ENCODE results near the gene AGFG2.

AGFG2 gene

DNA sequence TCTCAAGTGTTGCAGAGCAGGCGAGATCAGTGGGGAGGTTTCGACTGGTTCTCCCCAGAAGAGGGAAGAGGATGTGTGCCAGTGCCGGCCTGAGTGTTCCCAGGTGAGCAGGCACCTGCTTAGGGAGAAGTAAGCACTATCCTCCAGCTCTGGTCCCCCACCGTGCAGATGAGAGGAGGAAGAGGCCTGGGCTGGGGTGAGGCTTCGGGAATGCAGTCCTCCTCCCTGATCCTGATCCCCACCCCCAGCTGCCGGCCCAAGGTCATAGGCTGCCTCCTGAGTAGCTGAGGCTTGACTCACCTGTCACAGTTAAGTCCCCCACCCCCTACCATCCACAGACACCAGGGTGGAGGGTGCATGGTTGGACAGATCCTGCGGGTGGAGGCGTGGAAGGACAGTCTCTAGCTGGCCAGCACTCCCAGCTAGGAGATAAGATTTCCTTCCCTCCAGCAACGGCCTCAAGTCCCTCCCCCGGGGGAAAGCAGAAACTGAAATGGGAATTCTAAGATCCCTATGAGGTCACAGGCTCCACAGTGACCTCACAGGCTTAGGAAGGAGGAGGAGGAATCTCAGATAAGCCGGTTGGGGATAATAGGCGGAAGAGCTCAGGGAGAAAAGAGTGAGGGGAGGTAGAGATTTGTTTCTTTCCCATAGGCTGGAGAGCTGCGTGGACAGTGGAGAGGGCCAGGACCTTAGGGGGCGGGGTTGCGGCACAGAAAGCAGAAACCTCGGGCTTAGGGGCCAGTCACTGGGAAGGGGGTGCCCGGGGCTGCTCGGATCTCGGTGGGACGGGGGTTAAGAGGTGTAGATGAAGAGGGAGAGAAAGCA, 45.9 kb downstream of the AGFG2 start:
- TF ChIP-seq, protein P1, sequence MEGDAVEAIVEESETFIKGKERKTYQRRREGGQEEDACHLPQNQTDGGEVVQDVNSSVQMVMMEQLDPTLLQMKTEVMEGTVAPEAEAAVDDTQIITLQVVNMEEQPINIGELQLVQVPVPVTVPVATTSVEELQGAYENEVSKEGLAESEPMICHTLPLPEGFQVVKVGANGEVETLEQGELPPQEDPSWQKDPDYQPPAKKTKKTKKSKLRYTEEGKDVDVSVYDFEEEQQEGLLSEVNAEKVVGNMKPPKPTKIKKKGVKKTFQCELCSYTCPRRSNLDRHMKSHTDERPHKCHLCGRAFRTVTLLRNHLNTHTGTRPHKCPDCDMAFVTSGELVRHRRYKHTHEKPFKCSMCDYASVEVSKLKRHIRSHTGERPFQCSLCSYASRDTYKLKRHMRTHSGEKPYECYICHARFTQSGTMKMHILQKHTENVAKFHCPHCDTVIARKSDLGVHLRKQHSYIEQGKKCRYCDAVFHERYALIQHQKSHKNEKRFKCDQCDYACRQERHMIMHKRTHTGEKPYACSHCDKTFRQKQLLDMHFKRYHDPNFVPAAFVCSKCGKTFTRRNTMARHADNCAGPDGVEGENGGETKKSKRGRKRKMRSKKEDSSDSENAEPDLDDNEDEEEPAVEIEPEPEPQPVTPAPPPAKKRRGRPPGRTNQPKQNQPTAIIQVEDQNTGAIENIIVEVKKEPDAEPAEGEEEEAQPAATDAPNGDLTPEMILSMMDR (IDR thresholded peaks at IDR 0.05), result no peak
- no peaks in the 10 kb centered on the region for H3K9me3 ChIP-seq
- peaks cover 30 to 50% of the 10 kb centered on the region in 2 experiments for H3K4me1 ChIP-seq (ENCODE audit: control insufficient read depth in 1 of 2, insufficient read depth in 1 of 2, low read depth in 1 of 2, low read length in 1 of 2)
- peak overlapping the region; percentile 95 for H3K27ac ChIP-seq
- peaks cover 27% of the 10 kb centered on the region for H3K36me3 ChIP-seq
- peaks cover 10% of the 10 kb centered on the region for H3K27me3 ChIP-seq
- peak overlapping the region; percentile 85 to 87 for H3K4me3 ChIP-seq (ENCODE audit: low read depth in 1 of 2, low read length in 1 of 2)

DNA sequence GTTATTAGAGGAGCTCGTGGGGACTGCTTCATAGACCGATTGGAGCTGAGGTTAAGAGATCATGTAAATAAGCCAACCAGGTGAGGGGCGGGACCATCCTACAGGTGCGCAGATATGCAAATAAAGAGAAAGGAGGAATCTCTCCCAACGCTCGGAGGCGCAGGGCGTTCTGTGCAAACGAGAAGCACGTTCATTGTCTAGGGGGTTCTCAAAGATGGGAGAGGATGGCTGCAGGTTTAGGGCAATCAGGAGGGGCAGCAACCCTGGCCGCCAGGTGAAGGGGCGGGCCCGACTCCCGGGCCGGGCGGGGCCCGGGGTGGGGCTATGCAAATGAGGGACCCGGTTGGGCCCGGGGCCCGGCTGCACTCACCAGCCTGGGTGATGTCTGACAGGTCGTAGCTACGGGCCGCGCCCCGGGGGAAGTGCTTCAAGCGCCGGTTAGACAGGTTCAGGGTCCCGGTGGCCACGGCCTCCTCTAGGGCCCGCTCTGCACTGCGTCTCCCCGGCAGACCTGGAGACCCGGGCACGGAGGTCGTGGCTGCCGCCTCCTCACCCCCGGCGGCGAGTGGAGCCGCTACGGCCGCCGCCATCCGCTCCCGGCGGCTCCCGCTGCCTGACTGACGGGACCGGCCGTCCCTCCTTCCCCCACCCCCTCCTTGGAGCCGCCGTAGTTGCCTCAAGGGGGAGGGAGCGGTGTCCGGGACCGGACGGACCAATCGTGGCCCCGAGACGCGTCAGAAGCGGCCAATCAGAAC, 46.7 kb downstream of the AGFG2 start, which contains the start of gene LRCH4:
Gene LRCH4, minus strand, starts transcription at position 619 of the 755 bp plus-strand sequence. Its CDS starts 29 bp downstream, at position 590.
- H3K27me3 ChIP-seq, result peaks cover 18% of the 10 kb centered on the region
- TF ChIP-seq, protein P1 (IDR thresholded peaks at IDR 0.05), result peak; percentile 3
- H3K4me3 ChIP-seq (ENCODE audit: low read depth in 1 of 2, low read length in 1 of 2), result peak within 1 kb of the TSS; percentile 85 to 87
- H3K27ac ChIP-seq, result peak within 1 kb of the TSS; percentile 95
- peaks cover 30 to 49% of the 10 kb centered on the region in 2 experiments for H3K4me1 ChIP-seq (ENCODE audit: control insufficient read depth in 1 of 2, insufficient read depth in 1 of 2, low read depth in 1 of 2, low read length in 1 of 2)
- peaks cover 19% of the 10 kb centered on the region for H3K36me3 ChIP-seq
- no peaks in the 10 kb centered on the region for H3K9me3 ChIP-seq

DNA sequence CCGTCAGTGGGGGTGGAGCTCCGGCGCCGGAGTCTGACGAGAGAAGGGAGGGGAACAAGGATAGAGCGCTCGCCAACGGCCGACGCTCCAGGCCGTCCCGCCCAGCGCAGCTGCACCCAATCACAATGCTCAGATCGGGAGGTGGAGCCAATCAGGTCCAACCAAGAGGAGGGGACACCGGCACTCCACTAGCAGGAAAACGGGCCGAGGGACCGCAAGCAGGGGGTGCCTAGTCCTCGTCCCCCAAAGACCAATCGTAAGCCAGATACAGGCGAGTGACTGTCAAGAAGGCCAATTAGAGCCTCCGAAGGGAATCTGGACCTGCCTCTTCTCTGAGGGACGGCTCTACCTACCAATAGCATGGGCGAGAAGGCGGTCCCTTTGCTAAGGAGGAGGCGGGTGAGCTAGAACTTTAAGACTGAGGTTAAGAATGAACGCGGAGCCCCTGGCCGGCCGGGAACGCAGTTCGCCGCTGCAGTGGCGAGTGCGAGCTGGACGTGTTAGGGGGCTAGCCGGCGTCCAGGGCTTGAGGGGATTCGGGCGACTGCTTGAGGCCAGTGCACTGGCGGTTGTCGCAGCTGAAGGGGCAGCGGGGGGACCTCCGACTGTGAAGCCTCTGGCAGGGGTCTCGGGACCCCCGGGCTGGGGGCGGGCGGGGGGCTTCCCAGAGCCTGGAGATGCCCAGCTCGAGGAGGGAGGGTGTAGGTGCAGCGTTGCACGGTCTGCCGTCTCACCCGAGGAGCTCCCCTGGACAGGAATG, 47.4 kb downstream of the AGFG2 start, which contains the start of gene FBXO24:
Gene FBXO24, plus strand, starts transcription at position 63 of the 760 bp plus-strand sequence. Its CDS starts 298 bp downstream, at position 361.
- Histone ChIP-seq H3K9me3 (no peaks in the 10 kb centered on the region), H3K4me1 (ENCODE audit: control insufficient read depth in 1 of 2, insufficient read depth in 1 of 2, low read depth in 1 of 2, low read length in 1 of 2) (peaks cover 30 to 47% of the 10 kb centered on the region in 2 experiments), H3K27me3 (peaks cover 25% of the 10 kb centered on the region), H3K36me3 (peaks cover 12% of the 10 kb centered on the region), H3K4me3 (ENCODE audit: low read depth in 1 of 2, low read length in 1 of 2) (peak within 1 kb of the TSS; percentile 85 to 87), H3K27ac (peak within 1 kb of the TSS; percentile 95)
- TF ChIP-seq, protein P1 (IDR thresholded peaks at IDR 0.05), result no peak

DNA sequence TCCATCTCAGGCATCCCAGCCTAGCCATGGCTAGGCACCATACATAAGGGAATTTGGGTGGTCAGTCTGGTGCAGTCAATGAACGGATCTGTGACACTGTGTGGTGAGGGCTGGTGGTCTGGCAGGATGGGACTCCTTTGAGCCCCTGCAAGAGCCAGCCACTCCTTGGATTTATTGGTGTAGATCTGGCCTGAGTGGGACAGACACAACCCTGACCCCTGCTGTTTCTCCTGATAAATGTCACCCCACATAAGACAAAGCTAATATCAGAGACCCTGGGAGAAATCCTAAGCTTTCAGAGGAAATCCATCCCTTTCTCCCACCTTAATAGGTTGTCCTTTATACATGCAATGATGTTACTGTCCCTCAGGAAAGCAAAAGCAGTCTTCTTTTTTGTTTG, 49.4 kb downstream of the AGFG2 start:
- Histone ChIP-seq H3K4me1 (ENCODE audit: control insufficient read depth in 1 of 2, insufficient read depth in 1 of 2, low read depth in 1 of 2, low read length in 1 of 2) (peaks cover 14 to 29% of the 10 kb centered on the region in 2 experiments), H3K9me3 (no peaks in the 10 kb centered on the region)
- TF ChIP-seq, protein P1 (IDR thresholded peaks at IDR 0.05), result peak; percentile 28

DNA sequence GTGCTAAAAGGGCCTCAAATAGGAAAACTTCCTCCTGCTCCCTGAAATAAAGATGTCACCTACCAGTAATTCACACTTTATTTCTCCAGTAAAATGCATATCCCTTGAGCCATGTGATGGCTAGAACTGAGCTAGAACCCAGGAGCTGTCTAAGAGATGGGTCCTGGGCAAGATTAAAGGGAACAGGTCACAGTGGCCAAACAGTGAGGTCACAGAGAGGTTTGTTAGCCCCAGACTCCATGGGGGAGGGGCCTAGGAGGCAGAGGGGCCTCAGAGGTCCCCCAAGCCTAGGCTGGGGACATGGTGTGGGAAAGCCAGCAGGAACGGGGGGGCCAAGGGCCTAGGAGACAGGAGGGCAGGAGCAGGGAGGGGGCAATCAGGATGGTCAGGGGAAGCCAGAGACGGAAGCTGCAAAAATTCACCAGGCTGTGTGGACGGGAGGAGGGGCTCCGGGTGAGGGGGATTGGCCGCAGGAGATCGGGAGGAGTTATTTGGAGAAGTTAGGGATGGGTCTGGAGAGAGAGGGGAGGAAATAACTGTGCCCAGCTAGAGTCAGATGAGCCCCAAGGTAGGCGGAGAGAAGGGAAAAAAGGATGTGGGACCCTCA, 50.4 kb downstream of the AGFG2 start:
- Histone ChIP-seq H3K27me3 (peaks cover 30% of the 10 kb centered on the region), H3K36me3 (no peaks in the 10 kb centered on the region), H3K4me1 (ENCODE audit: control insufficient read depth in 1 of 2, insufficient read depth in 1 of 2, low read depth in 1 of 2, low read length in 1 of 2) (peaks cover 10 to 22% of the 10 kb centered on the region in 2 experiments), H3K9me3 (no peaks in the 10 kb centered on the region), H3K27ac (no peak overlapping the region), H3K4me3 (ENCODE audit: low read depth in 1 of 2, low read length in 1 of 2) (no peak overlapping the region)
- TF ChIP-seq, protein P1 (IDR thresholded peaks at IDR 0.05), result no peak

More for the DNA sequence above, 49.4 kb downstream of the AGFG2 start:
- H3K4me3 ChIP-seq (ENCODE audit: low read depth in 1 of 2, low read length in 1 of 2), result no peak overlapping the region
- H3K27me3 ChIP-seq, result peaks cover 30% of the 10 kb centered on the region
- no peak overlapping the region for H3K27ac ChIP-seq
- no peaks in the 10 kb centered on the region for H3K36me3 ChIP-seq
